Measurements from ENCODE around the gene C14orf39. TPM values are rescaled to one million over a fixed set of nuclear protein-coding genes. Genes with fewer than 3 reads are reported as not detected.

Gene C14orf39, protein sequence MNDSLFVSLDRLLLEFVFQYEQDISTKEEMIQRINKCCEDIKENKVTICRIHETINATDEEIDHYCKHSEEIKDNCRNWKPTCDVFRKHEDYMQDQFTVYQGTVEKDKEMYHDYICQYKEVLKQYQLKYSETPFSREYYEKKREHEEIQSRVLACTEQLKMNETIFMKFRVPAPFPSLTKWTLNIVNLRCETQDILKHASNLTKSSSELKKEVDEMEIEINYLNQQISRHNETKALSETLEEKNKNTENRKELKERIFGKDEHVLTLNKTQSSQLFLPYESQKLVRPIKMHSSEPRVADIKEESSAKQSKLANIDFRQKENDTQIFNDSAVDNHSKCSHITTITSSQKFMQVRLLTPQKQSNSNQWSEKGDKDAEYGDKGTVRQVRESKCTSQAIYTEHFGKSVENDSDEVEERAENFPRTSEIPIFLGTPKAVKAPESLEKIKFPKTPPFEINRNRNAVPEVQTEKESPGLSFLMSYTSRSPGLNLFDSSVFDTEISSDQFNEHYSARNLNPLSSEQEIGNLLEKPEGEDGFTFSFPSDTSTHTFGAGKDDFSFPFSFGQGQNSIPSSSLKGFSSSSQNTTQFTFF
- not detected in 2 replicates for total RNA-seq

DNA sequence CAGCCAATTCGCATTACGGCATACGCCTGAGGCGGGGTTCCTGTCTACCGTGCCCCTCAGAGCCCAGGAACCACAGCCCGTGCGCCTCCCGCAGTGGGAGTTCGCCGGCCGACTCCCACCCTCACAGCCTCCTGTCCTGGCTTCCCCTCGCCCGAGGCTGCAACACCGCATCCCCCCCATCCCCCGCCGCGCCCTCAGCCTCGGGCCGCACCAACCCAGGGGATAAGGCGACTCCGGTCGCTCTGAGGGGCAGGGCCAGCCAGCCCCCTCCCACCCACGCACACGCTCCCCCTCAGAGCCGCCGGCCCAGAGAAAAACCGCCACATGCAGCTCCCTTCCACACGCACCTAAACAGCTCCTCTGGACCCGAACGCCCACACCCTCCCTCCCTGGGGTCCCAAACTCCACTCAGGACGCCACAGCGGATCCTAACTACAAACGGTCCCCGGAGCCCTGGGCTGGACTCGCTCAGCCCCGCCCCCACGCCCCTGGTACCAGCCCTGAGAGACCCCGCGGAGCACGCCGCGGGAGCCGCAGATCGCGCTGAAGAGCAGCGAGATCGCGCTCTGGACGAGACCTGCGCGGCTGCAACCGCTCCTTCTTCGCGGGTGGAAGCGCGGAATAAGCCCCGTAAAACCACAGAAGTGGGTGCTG lies at the start of gene C14orf39:
Gene C14orf39 (minus strand): TSS at position 466 of the 654 bp plus-strand sequence. CDS start 985 bp downstream, outside the sequence.
- peak; percentile 38 for DNase-seq

DNA sequence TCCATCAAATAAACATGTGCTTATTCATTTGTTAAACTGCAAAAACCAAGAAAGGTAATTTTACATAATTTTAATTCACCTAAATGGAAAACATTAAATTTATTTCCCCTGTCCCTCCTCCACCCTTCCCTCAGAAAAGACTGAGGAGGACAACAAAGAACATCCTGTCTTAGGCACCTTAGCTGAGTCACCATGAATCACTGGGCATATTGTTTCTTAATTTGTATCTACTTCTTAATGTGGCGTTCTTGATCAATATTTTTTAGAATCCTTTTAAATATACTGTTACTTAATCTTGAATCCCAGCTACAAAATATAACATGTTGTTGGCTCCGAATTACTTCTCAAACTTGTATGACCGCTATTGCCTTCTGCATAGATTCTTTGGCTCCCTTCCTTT lies 46.6 kb upstream of the C14orf39 start:
- DNase-seq: no peak

DNA sequence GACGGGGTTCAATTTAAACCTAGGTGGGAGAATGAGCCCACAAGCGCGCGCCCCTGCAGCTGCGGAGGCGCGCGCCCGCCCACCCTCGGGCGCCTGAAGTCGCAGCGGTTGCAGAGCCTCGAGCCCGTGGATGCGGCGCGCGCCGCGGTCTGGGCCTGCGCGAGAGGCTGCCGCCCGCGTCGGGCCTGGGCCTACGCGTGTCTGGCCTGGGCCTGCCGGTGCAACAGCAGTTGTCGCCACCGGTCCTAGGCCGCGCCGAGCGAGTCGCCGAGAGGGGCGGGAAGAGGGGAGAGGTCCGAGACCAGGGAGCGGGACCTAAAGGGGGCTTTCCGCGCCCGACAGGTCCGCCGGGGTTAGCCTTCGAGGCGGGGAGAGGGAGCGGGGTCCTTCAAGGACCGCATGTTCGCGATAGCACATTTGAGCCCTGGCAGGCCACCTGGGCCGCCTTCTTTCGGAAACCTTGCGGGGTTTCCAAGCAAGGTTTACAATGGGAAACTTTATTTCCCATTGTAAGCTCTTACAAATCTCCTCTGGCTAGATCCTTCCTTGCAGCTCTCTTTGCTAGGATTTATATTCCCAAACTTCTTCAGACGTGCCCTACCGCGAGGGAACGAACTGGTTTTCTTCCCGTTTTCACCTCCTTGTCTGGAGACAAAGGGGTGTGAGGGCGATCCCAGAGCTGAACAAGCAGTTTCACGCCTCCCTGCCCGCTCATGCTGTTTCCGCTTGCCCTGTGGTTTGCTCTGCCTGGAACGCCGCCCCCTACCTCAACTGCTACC lies 29.8 kb upstream of the C14orf39 start:
- DNase-seq: no peak

DNA sequence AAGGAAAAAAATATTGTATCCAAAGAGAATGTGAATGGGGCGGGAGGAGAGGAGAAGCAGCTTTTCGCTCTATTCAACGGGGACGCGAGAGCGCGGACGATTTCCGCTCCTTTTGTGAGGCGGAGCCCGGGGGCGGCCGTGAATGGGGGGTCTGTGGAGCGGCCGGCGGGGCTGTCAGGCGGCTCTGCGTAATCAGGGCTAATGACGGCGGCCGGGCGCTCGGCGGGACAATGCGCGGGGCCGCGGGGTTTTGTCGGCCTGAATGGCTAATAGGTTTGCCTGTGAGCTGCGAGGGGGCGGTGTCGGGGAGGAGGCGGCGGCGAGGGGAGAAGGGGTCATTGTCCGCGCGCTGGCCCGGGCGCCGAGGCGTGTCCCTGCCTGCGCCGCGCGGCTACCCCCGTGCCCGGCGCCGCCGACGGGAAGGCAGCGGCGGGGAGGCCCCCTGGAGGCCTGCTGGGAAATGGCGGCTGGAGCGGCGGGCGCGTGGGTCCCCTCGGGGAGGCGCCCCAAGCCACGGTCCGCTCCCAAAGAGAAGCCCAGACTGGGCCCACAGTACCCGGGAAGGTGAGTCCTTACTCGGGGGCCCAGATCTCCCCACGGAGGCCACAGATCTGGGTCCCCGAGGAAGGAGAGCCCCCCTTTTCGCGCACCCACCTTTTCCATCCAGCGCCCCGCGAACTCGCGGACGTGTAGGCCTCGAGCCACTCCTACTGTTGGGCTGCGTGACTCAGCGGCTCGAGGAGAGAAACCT lies 29.1 kb upstream of the C14orf39 start:
- peak; percentile 32 for DNase-seq

DNA sequence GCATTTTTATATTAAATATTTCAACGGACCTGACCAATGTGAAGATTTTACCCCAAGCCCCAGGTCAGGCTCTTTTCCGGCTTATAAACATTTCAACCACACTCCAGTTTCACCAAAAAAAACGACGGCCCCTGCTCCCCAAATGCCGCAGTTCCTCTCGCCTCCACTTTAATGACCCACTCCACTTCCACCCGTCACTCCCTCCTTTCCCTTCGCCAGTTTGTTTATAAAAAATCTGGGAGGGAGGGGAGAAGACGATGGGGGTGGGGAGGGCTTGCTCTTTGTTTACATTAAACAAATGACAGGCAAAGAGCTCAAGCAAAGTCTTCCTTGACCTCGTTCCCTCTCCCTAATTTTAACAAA lies 28.5 kb upstream of the C14orf39 start:
- no peak for DNase-seq

DNA sequence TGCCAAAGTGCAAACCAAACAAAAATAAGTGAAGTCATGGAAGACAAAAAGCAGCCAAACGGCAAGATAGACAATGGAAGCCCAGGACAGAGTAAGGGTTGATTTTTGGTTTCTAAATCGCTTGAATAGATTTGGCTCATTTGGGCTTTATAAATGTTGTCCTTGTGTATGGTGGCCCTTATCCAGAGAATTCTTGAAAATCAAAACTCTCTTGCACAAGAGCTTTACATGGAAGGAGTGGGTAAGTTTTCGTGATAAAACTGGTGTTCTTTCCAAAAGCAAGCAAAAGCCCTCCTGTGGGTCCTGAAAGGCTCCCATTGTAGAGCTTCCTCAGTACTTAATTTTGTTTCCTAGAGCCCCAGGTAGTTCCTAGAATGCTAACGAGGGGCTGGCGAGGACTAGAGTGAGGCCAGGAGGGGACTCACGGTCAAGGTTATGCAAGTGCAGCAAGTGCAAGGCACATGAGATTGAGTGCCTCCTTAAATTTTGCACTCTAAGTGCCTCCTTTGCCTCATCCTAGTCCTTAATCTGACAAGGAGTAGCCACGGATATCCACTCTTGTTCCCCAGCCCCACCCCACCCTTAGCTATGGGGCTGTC lies 27.2 kb upstream of the C14orf39 start:
- no peak for DNase-seq

DNA sequence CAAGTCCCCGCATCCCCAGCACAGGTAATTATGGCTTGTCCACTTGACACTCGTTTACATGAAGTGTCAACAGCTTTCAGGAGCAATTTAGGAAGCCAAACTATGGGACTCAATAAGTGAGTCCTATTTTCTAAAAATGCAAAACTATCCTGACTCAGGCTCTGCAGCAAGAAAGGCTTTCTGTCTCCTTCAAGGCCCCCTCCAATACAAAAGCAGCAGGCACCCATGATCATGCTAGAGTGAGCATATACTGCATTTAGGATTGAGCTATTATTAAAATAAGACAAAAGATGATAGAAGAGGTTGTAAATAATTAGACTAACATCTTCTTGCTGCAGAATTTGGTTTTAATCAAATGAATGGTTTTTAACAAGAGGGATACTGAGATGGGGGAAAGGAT lies 26.3 kb upstream of the C14orf39 start:
- no peak for DNase-seq

DNA sequence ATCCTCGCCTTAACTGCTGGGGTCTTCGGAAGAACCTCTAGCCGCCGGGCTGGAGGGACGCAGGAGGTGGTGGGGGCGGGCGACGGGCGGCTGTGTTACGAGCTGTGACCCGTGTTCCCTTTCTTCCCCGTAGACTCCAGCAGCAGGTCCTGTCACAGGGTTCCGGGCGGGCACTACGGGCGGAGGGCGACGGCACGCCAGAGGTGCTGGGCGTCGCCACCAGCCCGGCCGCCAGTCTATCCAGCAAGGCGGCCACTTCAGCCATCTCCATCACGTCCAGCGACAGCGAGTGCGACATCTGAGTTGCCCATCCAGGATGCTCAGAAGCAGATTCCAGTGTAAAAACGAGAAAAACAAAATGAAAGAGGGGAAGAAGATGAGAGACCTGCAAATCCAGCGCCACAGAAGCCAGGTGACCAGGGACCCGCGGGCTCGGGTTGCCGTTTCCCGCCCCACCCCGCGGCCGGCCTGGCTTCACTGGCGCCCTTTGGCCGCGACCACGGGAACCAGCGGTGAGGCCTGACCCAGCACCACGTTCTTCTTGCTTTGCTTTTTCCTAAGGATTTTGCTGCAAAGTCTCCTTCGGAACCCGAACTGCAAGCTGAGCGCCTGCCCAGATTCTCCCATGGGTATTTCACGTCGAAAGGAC lies 25.2 kb upstream of the C14orf39 start:
- no peak for DNase-seq

DNA sequence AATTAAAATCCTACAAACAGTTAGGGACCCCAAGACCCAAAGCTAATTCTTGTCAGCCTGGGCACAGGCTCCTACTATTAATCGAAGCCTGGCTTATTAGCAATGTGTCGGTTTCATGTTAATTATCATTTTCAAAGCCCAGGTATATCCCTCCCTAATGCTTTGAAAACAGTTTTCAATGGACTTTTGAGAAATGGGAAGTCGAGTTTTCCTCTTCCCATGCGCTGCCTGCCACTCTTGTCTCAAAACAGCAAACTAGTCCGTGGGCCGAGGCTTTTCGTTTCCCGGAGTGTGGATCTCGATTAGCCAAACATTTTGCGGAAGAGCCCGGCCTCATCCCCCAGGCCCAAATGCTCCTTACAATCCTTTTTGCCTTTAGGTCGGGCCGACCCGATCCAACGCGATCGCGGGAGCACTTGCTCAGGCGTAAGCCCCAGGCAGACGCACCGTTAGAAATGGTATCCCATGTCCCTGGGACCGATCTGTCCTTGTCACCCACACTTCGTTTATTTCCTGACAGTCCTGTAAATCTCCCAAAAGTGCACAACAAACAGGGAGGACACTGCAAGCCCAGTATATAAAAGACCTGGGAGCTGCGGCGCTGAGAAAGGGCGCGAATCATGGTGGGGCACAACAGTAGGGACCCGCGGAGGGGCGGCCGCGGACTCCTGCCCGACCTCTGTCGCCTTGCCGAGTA lies 24.5 kb upstream of the C14orf39 start:
- DNase-seq: no peak

DNA sequence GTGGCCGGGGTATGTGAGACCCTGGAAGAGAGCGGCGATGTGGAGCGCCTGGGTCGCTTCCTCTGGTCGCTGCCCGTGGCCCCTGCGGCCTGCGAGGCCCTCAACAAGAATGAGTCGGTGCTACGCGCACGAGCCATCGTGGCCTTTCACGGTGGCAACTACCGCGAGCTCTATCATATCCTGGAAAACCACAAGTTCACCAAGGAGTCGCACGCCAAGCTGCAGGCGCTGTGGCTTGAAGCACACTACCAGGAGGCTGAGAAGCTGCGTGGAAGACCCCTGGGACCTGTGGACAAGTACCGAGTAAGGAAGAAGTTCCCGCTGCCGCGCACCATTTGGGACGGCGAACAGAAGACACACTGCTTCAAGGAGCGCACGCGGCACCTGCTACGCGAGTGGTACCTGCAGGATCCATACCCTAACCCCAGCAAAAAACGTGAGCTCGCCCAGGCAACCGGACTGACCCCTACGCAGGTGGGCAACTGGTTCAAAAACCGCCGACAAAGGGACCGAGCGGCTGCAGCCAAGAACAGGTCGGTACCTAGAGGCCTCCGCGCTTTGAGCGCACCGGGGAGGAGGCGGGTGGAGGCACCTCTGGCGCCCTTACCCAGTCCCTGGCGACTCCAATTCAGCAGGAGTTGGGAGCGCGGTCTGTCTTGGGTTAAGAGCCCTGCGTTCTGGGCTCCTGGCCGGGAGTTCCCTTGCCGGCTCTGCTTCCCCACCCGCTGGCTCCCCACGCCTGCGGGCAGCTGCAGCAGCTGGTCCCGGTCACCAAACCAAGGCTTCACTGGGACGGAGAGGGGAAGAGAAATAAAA lies 23.8 kb upstream of the C14orf39 start:
- DNase-seq: no peak

DNA sequence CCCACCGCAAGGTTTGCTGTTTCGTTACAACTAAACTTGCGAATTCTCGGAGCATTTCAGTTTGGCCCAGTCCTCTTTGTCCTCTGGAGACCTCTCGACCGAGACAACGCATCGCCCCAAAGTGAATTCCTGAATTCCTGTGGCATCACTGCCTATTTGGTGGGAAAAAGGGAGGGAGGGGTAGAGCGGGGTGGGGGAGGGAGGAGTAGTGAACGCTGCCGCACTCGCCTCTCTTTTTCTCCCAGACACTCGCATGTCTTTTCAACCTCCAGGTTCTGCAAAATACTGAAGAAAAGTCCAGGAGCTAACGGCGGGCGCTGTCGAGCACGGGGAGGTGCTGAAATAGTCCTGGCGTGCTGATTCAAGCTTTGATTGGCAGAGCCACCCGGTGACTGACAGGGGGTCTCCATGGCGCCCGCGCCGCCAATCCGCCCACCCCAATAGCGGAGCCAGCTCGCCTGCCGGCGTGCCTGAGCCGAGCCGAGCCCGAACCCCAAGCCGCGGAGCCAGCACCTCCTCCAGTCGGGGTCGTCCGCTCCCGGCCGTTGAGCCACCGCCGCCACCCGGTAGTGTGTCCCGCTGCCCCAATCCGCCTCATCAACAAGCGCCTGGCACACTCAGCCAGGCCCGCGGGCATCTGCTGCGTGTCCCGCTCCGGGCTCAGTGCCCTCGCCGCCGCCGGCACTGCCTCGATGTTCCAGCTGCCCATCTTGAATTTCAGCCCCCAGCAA lies 23.0 kb upstream of the C14orf39 start, which contains the start of gene SIX6:
Gene SIX6 (plus strand): TSS at position 440 of the 731 bp plus-strand sequence. CDS start 253 bp downstream, at position 693.
- peak; percentile 46 for DNase-seq

DNA sequence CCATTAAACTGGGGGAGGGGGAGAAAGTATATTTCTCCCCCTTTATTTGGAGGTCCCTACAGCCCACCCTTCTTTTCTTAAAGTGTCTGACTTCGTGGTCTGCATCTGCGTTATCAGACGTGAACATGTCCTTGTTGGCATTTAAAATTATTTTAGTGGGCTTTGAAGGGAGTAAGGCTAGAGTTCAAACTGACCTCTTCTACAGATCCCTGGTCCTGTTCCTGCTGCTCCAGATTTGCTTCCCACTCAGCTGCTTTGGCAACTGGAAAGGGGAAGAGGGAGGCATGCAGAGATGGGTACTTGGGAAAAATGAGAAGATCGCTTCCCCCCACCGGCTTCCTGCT lies 22.5 kb upstream of the C14orf39 start:
- DNase-seq: no peak

DNA sequence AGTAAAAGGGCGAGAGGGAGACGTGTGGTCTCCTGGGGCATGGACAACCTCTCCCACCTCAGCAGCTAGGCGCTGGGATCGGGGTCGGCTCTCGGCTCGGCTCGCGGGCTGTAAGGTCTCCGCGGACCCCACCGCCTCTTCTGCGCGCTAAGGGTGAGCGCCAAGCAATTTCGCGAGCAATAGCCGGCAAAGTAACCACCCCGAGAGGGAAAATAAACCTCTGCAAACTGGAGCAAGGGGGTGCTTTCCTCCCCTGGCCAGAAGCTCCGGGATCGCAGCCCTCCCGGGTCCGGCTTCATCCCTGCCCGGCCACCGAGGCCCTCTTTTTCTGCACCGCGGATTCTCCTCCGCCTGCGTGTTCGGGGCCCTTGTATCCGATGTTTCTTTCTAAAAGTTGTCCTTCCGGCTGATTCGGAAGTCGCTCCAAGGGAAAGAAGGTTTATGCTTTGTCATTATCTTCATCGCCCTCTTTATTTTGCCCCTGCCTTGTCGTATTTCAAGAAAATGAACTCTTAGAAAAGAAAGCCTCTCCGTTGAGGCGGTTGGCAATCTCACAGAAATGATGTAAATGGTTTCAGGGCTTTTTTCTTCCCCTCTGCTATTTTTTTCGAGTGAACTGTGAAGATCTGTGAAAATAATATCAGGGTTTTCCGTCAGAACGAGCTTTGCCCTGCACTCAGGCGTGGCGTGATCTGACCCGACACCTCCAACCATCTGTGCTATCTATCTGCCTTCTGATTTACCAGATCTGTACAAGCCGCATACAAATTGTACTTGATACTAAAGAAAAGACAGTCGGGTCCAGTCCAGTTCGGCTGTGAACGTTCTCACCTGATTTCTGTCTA lies 21.3 kb upstream of the C14orf39 start:
- DNase-seq: no peak

DNA sequence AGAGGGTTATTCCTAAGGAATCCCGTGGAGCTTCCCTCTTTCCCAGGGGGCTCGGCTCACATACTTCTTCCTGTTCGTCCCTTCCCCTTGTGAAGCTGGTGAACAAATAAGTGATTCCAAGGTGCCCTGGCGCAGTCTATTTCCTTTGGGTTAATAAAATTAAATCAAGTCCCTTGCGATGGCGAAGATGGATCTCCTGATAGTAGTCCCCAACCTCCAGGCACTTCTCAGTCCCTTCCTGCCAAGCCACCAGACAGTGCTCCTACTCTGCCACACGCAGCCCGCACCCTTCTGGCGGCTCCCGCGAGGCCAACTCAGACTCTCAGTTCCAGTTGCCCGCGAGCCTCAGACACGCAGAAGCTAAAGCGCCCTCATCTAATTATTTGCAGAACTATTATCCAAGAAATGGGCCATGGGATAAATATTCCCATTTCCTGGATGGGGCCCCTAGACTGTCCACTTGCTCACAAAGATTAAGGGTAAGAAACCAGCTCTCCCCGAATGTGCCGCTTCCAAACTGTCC lies 20.7 kb upstream of the C14orf39 start:
- DNase-seq: no peak

DNA sequence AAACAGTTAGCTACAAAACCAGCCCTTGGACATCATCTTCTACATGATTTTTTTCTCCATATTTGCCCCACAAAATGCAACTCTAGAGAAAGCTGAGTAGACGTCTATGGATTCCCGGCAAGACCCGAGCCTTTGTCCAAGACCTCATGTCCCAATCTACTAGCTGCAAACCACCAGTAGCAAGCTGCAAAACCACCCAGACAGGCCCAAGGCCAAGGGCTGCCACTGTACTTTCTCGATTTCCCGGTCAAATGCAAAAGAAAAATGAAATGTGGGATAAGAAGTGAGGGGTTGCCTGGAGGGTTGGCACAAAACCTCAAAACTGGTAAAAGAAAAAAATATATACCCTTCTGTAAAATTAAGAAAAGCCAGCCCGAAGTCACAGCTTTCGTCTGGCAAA lies 20.1 kb upstream of the C14orf39 start:
- DNase-seq: no peak

DNA sequence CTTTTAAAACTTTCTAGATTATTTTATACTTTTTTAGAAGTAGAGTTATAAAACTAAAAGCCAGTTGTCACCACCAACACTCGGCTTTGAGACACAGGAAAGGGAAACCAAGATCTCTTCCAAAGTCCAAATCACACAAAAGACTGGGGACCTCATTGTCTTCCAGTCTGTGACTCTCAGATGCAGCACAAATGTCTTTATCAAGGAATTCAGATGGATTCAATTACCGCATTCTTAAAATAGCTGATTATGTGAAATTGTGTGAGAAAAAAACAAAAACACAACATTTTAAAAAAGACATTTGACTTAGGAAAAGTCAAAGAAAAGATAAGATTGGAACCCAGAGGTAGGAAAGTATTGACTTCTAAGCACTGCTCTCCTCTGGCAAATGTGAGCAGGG lies 19.6 kb upstream of the C14orf39 start:
- no peak for DNase-seq

DNA sequence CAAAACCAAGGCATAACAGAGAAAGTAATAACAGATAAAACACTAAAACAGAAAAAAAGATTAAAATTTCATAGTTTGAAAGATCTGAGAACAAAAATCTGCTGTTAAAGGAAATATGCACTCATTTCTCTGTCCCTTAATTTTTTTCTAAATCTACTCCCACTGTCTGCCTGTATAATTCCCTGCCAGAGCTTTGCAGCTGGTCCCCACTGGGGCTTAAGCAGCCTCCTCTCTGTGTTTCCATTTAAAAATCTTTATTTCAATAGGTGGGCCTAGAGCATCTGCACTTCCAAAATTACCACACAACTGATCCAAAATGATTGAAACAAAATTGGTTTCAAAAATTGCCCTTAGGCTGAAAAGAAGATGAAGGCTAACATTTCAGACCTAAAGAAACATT lies 16.7 kb upstream of the C14orf39 start:
- DNase-seq: no peak

DNA sequence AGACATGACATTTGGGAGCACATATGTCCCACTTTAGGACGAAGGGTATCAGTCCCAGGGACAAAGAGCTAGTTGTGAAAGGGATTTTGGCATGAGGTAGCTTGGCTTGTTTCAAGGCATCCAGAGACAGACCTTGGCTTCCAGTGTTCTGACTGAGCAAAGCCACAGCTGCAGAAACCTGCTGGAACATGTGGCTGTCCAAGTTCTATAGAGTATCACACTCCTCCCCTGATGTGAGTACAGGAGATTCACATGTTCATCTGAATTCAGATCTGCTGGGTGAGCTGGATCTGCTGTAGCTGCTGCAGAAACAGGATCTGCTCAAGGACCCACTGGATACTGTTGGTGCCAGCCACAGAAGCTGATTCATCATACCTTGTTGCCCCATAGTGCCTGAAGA lies 10.1 kb upstream of the C14orf39 start:
- no peak for DNase-seq

Data from dermis blood vessel endothelial cell (primary cell).